G401.6 (cell line): ENCODE data around the gene CD81.
A peak's percentile ranks its signal among the peaks of the same experiment; 100 is the strongest.

Experiments used
- FAIRE-seq: peaks from 2 replicates; lab custom pipeline; 2012; peaks lifted over from hg19 to GRCh38; lab: Jason Lieb, UNC

CD81 gene

GRCh38 chr11:2406878-2407410 lies 29.8 kb downstream of the CD81 start:
- no peak for FAIRE-seq

- no peak for FAIRE-seq
Observed at GRCh38 chr11:2408671-2409070, 31.6 kb downstream of the CD81 start.

DNA sequence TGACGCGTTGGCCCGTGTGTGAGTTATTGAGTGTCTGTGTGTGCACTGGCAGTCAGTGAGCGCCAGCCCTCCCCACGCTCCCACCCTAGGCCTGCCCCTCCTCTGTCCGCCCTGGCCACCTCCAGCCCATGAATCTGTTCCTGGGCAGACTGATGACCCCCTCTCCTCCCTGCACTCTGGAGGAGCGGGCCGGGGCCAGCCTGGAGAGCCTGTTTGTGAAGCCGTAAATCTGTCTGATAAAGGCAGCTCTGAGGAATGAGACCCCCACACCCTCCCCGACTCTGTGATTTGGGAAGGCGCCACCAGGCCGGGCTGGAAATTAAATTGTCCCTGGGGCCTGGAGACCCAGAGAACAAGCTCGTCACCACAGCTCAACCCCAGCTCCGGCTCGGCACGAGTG lies 32.0 kb downstream of the CD81 start:
- no peak for FAIRE-seq

GRCh38 chr11:2409611-2410468 lies 32.7 kb downstream of the CD81 start:
- no peak for FAIRE-seq

- FAIRE-seq: no peak
Observed at GRCh38 chr11:2410616-2411015, 33.5 kb downstream of the CD81 start.

GRCh38 chr11:2411446-2412305 lies 34.6 kb downstream of the CD81 start:
- FAIRE-seq: no peak

- no peak for FAIRE-seq
Observed at GRCh38 chr11:2412323-2412722, 35.2 kb downstream of the CD81 start.

DNA sequence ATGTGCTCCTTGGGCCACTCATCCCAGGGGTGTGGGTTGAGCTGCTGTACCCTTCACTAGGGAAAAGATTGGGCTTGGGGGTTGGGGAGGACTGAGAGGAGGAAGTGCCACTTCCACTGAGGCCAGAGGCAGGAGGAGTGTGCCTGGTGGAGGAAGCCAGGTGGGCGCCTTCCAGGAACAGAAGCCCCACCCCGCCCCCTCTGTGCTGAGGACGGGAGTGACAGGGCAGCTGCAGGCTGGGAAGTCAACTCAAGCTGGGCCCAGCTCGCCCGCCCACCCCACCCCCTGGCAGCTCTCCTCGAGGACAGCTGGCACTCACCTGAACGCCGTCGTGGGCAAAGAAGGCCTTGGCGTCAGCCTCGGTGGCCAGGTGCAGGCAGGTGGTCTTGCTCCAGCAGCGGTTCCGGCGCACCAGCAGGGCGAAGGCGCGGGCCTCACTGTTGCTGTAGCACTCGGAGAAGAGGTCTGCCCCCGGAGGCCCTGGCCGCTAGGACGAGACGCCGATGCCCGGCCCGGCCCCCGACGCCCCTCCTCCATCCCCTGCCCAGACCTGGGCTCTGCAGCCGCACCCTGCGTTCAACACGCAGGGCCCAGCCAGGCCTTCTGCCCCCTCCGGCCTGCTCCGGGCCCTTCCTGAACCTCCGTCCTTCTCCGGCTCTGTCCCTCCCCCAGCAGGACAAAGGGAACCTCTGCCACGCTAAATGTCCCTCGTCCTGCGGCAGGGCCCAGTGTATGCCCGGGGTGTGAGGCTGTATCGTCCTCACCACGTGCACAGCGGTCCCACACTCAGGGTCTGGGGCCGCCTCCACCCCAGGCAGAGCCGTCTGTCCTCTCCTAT lies 36.9 kb downstream of the CD81 start:
- FAIRE-seq: no peak

DNA sequence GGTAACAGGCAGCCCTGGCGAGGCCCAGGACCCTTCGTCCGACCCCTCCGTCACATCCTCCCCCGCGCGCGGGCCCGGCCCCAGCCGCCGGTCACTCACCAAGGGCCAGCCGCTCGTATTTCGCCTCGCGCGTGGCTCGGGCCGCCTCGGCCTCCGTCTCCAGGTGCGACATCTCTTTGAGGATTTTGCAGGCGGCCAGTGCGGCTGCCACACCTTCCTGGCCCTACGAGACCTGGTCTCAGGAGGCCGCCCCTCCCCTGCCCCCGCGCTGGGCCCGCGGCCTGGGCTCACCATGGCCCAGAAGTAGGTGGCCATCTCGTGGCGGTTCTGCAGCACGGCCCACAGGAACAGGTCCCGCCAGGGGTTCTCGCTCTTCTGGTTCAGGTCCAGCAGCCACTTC lies 37.5 kb downstream of the CD81 start:
- FAIRE-seq: no peak

DNA sequence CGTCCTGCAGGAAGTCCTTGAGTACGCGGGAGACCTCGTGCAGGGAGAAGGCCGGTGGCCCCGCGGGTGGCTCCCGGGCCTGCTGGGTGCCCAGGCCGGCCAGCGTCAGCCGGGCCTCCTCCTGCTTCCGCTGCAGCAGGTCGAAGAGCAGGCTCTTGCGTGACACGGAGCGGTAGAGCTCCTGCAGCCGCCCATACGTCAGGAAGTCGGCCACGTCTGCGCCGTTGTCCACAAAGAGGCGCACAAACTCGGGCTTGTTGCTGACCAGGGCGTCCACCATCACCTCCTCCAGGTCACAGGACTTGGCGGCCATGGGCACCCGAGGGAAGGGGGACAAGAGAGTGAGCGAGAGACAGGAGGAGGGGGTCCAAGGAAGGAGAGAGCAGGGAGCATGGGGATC lies 38.1 kb downstream of the CD81 start:
- no peak for FAIRE-seq

DNA sequence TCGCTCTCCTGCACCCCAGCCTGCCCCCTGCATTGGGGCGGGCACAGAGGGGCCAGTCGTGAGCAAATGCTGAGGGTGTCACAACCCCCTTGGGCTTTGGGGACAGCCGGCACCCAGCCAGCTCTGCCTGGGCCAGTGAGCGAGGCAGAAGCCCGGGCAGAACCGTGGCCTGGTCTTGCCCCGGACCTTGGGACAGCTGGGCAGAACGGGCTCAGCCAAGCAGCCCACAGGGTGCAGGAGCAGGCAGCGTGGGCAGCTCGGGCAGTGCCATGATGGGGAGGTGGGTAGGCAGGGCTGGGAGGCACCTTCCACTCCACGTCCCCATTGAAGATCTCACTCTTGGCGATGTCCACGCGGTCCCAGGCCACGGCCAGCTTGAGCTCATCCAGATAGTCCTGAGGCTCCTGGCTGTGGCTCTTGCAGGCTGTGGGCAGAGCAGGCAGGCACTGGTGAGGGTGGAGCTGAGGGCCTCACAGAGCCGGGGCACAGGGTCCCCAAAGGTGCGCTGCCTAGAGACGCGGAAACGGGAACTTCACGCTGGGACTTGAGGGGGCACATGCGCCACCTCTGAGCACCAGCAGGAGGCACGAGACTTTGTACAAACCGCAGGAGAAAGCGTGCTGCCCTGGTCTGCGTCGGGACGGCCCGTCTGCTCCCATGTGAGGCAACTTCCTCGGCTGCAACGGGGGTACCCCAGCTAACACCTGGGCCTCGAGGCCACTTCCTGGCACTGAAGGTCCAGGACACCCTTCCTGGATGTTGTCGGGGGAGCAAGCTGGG lies 38.7 kb downstream of the CD81 start:
- FAIRE-seq: no peak

- no peak for FAIRE-seq
Observed at GRCh38 chr11:2416765-2417164, 39.7 kb downstream of the CD81 start.

GRCh38 chr11:2417856-2418692 lies 41.0 kb downstream of the CD81 start:
- no peak for FAIRE-seq

GRCh38 chr11:2418693-2419360 lies 41.7 kb downstream of the CD81 start:
- FAIRE-seq: no peak

DNA sequence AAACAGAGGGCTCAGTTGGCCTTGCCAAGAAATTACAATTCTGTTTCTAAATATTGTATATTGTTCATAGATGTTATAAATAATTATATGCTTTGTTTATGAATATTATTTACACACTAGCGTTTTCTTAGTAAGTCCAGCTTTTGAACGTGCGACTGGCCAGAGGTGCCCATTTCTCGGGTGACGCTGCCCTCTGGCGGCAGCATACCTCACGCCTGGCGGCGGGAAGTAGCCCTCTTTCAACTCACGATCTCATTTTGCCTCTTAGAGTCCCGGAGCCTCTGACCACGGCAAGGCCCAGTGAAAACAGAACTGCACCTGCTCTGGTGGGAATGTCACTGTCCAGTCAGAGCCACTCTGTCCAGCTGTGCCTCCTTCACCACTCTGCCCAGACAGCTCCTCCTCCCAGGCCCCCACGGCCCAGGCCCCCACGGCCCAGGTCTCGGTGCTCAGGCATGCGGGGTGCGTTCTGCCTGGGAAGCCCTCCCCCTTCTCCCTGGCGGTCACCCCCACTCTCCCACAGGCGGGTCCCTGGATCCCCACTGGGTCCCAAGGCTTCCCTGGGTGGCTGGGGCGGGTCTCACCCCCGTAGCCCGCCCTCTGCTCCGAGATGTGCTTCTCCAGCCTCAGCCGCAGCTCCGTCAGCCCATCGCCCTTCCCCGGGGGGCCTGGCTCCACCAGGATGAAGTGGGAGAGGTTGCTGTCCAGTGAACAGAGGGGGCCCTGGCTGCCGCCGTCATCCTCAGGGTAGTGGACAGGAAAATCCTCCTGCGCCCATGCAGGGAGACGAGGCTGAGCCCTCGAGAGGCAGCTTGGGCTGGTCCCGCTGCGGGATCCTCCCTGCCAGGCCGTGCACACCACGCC lies 42.8 kb downstream of the CD81 start:
- FAIRE-seq: peak; percentile 94

DNA sequence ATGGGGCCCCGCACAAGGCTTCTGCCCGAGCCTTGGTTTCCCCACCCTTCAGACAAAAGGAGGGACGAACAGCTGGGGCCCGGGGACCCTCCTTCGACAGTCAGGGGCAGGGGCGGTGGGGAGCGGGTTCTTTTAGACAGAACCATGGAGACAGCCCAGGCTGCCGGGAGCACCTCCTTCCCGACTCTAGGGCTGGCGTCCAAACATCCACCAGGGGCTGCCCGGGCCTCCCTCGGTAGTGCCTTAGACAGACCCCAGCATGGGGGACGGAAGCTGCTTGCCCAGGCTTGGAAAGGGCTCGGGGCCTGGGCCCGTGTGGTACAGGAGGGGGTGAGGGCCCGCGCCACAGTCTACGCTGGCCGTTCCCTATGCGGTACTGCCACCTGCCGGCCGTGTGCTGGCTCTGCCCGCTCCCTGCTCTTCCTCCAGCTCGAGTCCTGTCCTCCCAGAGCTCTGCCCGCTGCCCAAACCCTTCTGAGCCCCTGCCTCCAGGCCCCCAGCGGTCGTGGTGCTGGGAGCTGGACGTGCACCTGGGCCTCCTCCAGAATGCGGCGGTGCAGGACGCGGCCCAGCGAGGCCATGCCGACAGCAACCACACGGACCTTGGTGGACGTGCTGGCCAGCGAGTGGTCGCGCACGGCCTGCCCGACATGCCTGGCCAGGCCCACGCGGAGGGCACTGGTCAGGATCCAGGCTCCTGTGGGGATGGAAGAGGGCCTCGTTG lies 43.6 kb downstream of the CD81 start:
- no peak for FAIRE-seq

- no peak for FAIRE-seq
Observed at GRCh38 chr11:2421226-2421994, 44.3 kb downstream of the CD81 start.
